Measurements from ENCODE around the gene SAMD14.

SAMD14 gene

GRCh38 chr17:50144355-50144754 lies 14.4 kb upstream of the SAMD14 start:
- no peaks in the 10 kb centered on the region for H3K9me3 ChIP-seq (ENCODE audit: control insufficient read depth, low read length)
- H3K36me3 ChIP-seq (ENCODE audit: control insufficient read depth, insufficient read depth, low read length) = no peaks in the 10 kb centered on the region
- H2AFZ ChIP-seq = no peak overlapping the region
- no peaks in the 10 kb centered on the region for H3K27me3 ChIP-seq (ENCODE audit: control insufficient read depth, insufficient read depth, low read length)
- H3K4me3 ChIP-seq (ENCODE audit: low read depth, low read length) = no peak overlapping the region
- no peak overlapping the region for H3K9ac ChIP-seq
- no peak overlapping the region for H3K4me2 ChIP-seq (ENCODE audit: low read length)
- peaks cover 7% of the 10 kb centered on the region for H3K4me1 ChIP-seq
- no peak for TF ChIP-seq CTCF (IDR thresholded peaks at IDR 0.05)
- peaks cover 4% of the 10 kb centered on the region for H3K79me2 ChIP-seq
- no peak overlapping the region for H3K27ac ChIP-seq

- Histone ChIP-seq H3K79me2 (peaks cover 4% of the 10 kb centered on the region), H3K4me3 (ENCODE audit: low read depth, low read length) (no peak overlapping the region), H3K36me3 (ENCODE audit: control insufficient read depth, insufficient read depth, low read length) (no peaks in the 10 kb centered on the region), H3K4me1 (peaks cover 7% of the 10 kb centered on the region), H3K9me3 (ENCODE audit: control insufficient read depth, low read length) (no peaks in the 10 kb centered on the region), H2AFZ (no peak overlapping the region), H3K9ac (no peak overlapping the region), H3K27me3 (ENCODE audit: control insufficient read depth, insufficient read depth, low read length) (no peaks in the 10 kb centered on the region), H3K27ac (no peak overlapping the region), H3K4me2 (ENCODE audit: low read length) (no peak overlapping the region)
- TF ChIP-seq CTCF (IDR thresholded peaks at IDR 0.05) = no peak
Measured at GRCh38 chr17:50143461-50144176, 13.7 kb upstream of the SAMD14 start.

GRCh38 chr17:50141745-50142110 lies 11.8 kb upstream of the SAMD14 start:
- Histone ChIP-seq H3K27me3 (ENCODE audit: control insufficient read depth, insufficient read depth, low read length) (no peaks in the 10 kb centered on the region), H3K9ac (no peak overlapping the region), H3K27ac (no peak overlapping the region), H3K4me1 (peaks cover 3% of the 10 kb centered on the region), H3K4me2 (ENCODE audit: low read length) (no peak overlapping the region), H3K9me3 (ENCODE audit: control insufficient read depth, low read length) (no peaks in the 10 kb centered on the region), H2AFZ (no peak overlapping the region), H3K4me3 (ENCODE audit: low read depth, low read length) (no peak overlapping the region), H3K79me2 (no peaks in the 10 kb centered on the region), H3K36me3 (ENCODE audit: control insufficient read depth, insufficient read depth, low read length) (no peaks in the 10 kb centered on the region)
- TF ChIP-seq CTCF (IDR thresholded peaks at IDR 0.05) = no peak

GRCh38 chr17:50141026-50141744 lies 11.2 kb upstream of the SAMD14 start:
- no peak overlapping the region for H2AFZ ChIP-seq
- peaks cover 3% of the 10 kb centered on the region for H3K4me1 ChIP-seq
- peak overlapping the region; percentile 45 for H3K27ac ChIP-seq
- no peaks in the 10 kb centered on the region for H3K27me3 ChIP-seq (ENCODE audit: control insufficient read depth, insufficient read depth, low read length)
- H3K36me3 ChIP-seq (ENCODE audit: control insufficient read depth, insufficient read depth, low read length) = no peaks in the 10 kb centered on the region
- no peak overlapping the region for H3K9ac ChIP-seq
- H3K4me3 ChIP-seq (ENCODE audit: low read depth, low read length) = no peak overlapping the region
- no peaks in the 10 kb centered on the region for H3K9me3 ChIP-seq (ENCODE audit: control insufficient read depth, low read length)
- no peak for TF ChIP-seq CTCF (IDR thresholded peaks at IDR 0.05)
- H3K4me2 ChIP-seq (ENCODE audit: low read length) = no peak overlapping the region
- H3K79me2 ChIP-seq = no peaks in the 10 kb centered on the region

Measured in parathyroid adenoma (tissue), 2 donors.